ENCODE results near the gene DNAJB2. TPM values are rescaled to one million over a fixed set of nuclear protein-coding genes. Genes with fewer than 3 reads are reported as not detected.
"Not testable (repeated sequence)": the region's sequence is repeated elsewhere in the genome, so short reads cannot be mapped to it uniquely, and the experiment has no call there.

DNAJB2 gene
- total RNA-seq, 4 donors from 2014 or later, result 34.7 to 69.4 (median 58.3) TPM

DNA sequence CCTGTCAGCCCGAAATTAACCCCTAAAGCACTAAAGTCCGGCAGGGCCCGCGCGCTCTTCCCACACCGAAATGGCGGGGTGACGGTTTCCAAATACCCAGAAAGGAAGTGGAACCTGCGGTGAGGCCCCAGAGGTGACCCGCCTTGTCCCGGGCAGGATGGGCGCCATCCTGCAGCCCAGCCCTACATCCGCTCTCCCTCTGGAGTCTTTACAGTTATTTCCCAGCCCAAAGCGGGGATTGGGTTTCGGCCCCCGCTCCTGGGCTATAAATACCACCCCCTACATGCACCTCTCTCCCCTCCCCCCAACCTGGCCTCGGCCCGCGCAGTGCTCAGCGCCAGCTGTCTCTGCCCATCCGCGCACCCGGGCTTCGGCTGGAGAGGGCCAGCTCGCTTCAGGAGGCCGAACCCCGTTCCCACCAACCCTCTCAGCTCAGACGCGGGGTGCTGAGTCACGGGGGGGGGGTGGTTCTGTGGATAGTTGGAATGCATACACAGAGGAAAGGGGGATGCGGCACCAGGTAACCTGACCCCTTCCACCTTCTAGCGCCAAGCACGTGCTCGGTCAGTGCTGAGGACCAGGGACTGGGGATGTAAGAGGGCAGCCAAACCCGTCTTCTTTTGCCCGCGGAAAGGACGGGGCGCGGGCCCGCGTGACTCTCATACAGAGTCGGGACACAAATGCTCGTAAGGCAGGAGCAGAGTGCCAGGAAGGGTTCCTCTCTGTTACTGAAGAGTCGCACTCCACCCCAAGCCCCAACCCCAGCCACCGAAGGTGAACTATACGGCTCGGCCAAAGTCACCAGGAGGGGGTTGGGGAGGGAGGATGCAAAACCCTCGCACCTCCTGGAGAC, 26.0 kb upstream of the DNAJB2 start, which contains the start of gene TUBA4B:
Gene TUBA4B (plus strand): TSS at position 344 of the 853 bp plus-strand sequence. CDS start 165 bp downstream, at position 509.
- TF ChIP-seq, protein P1, sequence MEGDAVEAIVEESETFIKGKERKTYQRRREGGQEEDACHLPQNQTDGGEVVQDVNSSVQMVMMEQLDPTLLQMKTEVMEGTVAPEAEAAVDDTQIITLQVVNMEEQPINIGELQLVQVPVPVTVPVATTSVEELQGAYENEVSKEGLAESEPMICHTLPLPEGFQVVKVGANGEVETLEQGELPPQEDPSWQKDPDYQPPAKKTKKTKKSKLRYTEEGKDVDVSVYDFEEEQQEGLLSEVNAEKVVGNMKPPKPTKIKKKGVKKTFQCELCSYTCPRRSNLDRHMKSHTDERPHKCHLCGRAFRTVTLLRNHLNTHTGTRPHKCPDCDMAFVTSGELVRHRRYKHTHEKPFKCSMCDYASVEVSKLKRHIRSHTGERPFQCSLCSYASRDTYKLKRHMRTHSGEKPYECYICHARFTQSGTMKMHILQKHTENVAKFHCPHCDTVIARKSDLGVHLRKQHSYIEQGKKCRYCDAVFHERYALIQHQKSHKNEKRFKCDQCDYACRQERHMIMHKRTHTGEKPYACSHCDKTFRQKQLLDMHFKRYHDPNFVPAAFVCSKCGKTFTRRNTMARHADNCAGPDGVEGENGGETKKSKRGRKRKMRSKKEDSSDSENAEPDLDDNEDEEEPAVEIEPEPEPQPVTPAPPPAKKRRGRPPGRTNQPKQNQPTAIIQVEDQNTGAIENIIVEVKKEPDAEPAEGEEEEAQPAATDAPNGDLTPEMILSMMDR (IDR thresholded peaks at IDR 0.05), result no peak
- no peak for TF ChIP-seq POLR2A (IDR thresholded peaks at IDR 0.05)
- H3K27me3 ChIP-seq, result no peaks in the 10 kb centered on the region
- peaks cover 7 to 60% (median 32%) of the 10 kb centered on the region in 4 donors for H3K4me1 ChIP-seq
- peaks cover 0 to 13% (median 0%) of the 10 kb centered on the region in 3 donors for H3K36me3 ChIP-seq
- no peaks in the 10 kb centered on the region for H3K9me3 ChIP-seq
- peak within 1 kb of the TSS; percentile 81 to 98 (median 91) for H3K27ac ChIP-seq
- peak within 1 kb of the TSS; percentile 56 to 93 (median 87) for H3K4me3 ChIP-seq
- peak; percentile 64 to 81 (median 72) for DNase-seq

DNA sequence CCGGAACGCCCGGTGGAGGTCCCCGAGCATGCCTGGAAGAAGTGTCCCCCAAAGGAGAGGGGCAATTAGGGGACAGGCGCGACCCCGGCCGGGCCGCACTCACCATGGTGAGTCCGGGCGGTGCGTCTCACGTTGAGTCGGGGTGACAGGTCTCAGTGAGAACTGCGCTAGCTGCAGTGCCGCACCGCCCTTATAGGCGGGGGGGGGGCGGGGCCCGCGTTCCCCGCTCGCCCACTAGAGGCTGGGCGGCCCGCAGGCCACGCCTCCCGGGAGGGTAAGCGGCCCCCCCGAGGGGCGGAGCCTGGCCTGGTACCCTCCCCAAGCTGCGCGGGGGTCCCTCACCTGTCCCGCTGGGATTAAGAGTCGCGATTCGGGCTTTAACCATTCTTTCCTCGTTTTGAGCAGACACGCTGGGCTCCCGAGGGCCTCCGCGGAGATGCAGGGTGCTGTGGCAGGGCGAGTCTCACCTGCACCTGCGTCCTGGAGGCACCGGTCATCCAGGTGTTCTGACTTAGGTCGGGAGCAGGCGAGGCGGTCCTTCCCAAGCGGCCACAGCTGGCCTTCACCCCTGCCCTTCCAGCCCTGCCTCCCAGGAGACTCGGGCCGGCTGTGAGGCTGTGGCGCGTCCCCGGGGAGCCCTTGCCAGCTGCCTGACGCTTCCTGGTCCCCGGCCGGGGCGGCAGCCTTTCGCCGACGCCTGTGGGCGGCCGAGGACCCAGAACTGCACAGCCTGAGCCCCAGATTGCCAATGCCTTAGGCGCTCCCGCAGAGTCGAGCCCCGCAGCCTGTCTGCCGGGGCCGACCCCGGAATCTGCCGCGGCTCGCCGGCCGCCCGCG, 25.2 kb upstream of the DNAJB2 start, which contains the start of gene TUBA4A:
Gene TUBA4A (minus strand): TSS at position 166 of the 837 bp plus-strand sequence. CDS start 60 bp downstream, at position 106.
- Histone ChIP-seq H3K27ac (peak within 1 kb of the TSS; percentile 81 to 98 (median 91)), H3K27me3 (no peaks in the 10 kb centered on the region), H3K9me3 (no peaks in the 10 kb centered on the region), H3K4me1 (peaks cover 5 to 51% (median 24%) of the 10 kb centered on the region in 4 donors), H3K36me3 (peaks cover 0 to 13% (median 0%) of the 10 kb centered on the region in 3 donors), H3K4me3 (peak within 1 kb of the TSS; percentile 56 to 93 (median 87))
- peak; percentile 94 to 97 (median 96) for DNase-seq
- TF ChIP-seq, protein P1 (IDR thresholded peaks at IDR 0.05), result peak in 3 of 6 experiments; percentile 38 to 42 (median 41)
- peak; percentile 99 to 100 for TF ChIP-seq POLR2A (IDR thresholded peaks at IDR 0.05)

- no peaks in the 10 kb centered on the region for H3K27me3 ChIP-seq
- H3K36me3 ChIP-seq, result peaks cover 0 to 13% (median 0%) of the 10 kb centered on the region in 3 donors
- TF ChIP-seq POLR2A (IDR thresholded peaks at IDR 0.05), result no peak
- TF ChIP-seq, protein P1 (IDR thresholded peaks at IDR 0.05), result no peak
- no peaks in the 10 kb centered on the region for H3K9me3 ChIP-seq
- H3K4me1 ChIP-seq, result peaks cover 1 to 44% (median 18%) of the 10 kb centered on the region in 4 donors
- peak overlapping the region; percentile 56 to 93 (median 87) for H3K4me3 ChIP-seq
- peak in 1 of 3 donors; percentile 60 for DNase-seq
- peak overlapping the region; percentile 81 to 98 (median 91) for H3K27ac ChIP-seq
Observed at GRCh38 chr2:219254590-219255201, 24.5 kb upstream of the DNAJB2 start.

GRCh38 chr2:219258942-219259341, 20.2 kb upstream of the DNAJB2 start:
- H3K27ac ChIP-seq, DNase-seq, H3K4me3 ChIP-seq, H3K4me1 ChIP-seq, H3K9me3 ChIP-seq, H3K27me3 ChIP-seq, H3K36me3 ChIP-seq: not testable (repeated sequence)

GRCh38 chr2:219261024-219261855, 17.9 kb upstream of the DNAJB2 start:
- TF ChIP-seq POLR2A (IDR thresholded peaks at IDR 0.05), result no peak
- TF ChIP-seq, protein P1 (IDR thresholded peaks at IDR 0.05), result no peak

More at GRCh38 chr2:219261024-219261855, 17.9 kb upstream of the DNAJB2 start:
- Histone ChIP-seq H3K27me3 (no peaks in the 10 kb centered on the region), H3K27ac (no peak overlapping the region), H3K4me1 (no peaks in the 10 kb centered on the region), H3K36me3 (no peaks in the 10 kb centered on the region), H3K9me3 (no peaks in the 10 kb centered on the region), H3K4me3 (no peak overlapping the region)
- no peak for DNase-seq
